GM18498 (cell line): ENCODE data around the gene RNF17.
A peak's percentile ranks its signal among the peaks of the same experiment; 100 is the strongest.

Source experiments
- ATAC-seq: cut with Tn5 transposase; IDR thresholded peaks from one replicate; pipeline ENCODE4 v1.9.1; 2021; ENCODE audit warnings: mild to moderate bottlenecking, moderate library complexity; ENCODE audit not compliant: unreplicated experiment

Gene RNF17

GRCh38 chr13:24858953-24859352 lies 95.0 kb downstream of the RNF17 start:
- no peak for ATAC-seq

GRCh38 chr13:24860770-24861169 lies 96.8 kb downstream of the RNF17 start:
- no peak for ATAC-seq

GRCh38 chr13:24861617-24862362 lies 97.8 kb downstream of the RNF17 start:
- ATAC-seq, result no peak

- ATAC-seq, result no peak
These were observed 100.0 kb downstream of the RNF17 start for GRCh38 chr13:24863748-24864540.

GRCh38 chr13:24864579-24864978 lies 100.6 kb downstream of the RNF17 start:
- ATAC-seq, result no peak

GRCh38 chr13:24865163-24865953 lies 101.4 kb downstream of the RNF17 start:
- ATAC-seq, result no peak

- no peak for ATAC-seq
These were observed 102.5 kb downstream of the RNF17 start for GRCh38 chr13:24866488-24866887.

- no peak for ATAC-seq
These were observed 104.9 kb downstream of the RNF17 start for GRCh38 chr13:24868874-24869273.

GRCh38 chr13:24870380-24870760 lies 106.4 kb downstream of the RNF17 start:
- no peak for ATAC-seq

- no peak for ATAC-seq
These were observed 111.6 kb downstream of the RNF17 start for GRCh38 chr13:24875566-24875965.

- ATAC-seq, result no peak
These were observed 113.6 kb downstream of the RNF17 start for GRCh38 chr13:24877531-24877930.

GRCh38 chr13:24878340-24878739 lies 114.4 kb downstream of the RNF17 start:
- ATAC-seq, result no peak

GRCh38 chr13:24882665-24883064 lies 118.7 kb downstream of the RNF17 start:
- ATAC-seq, result no peak

GRCh38 chr13:24887759-24888158 lies 123.8 kb downstream of the RNF17 start:
- peak; percentile 79 for ATAC-seq

- ATAC-seq, result no peak
These were observed 124.4 kb downstream of the RNF17 start for GRCh38 chr13:24888291-24888931.

GRCh38 chr13:24890256-24890655 lies 126.3 kb downstream of the RNF17 start:
- ATAC-seq, result no peak

GRCh38 chr13:24891476-24892108 lies 127.6 kb downstream of the RNF17 start:
- no peak for ATAC-seq

GRCh38 chr13:24892829-24893228 lies 128.9 kb downstream of the RNF17 start:
- no peak for ATAC-seq

GRCh38 chr13:24893863-24894262 lies 129.9 kb downstream of the RNF17 start:
- ATAC-seq, result no peak

GRCh38 chr13:24894277-24894971 lies 130.5 kb downstream of the RNF17 start:
- ATAC-seq, result no peak
